RPMI7951 (cell line): Measurements from ENCODE around the gene SMURF2. TPM values are rescaled to one million over a fixed set of nuclear protein-coding genes. Genes with fewer than 3 reads are reported as not detected.
A peak's percentile ranks its signal among the peaks of the same experiment; 100 is the strongest.

Source experiments
- DNase-seq: peaks from one replicate; pipeline ENCODE4 v3.0.0-alpha.2; 2012; ENCODE audit warnings: low read depth
- total RNA-seq: library from RNA; depleted of rRNA; stranded (reverse); fragments of >200 nt; shearing (Covaris generic); gene quantifications from 2 replicates; pipeline ENCODE4 v1.2.3, GENCODE V29; 2014

Gene SMURF2
- total RNA-seq, 1 experiment from 2014 or later = 52.1 TPM

GRCh38 chr17:64538508-64539130 lies 123.5 kb downstream of the SMURF2 start:
- no peak for DNase-seq

- DNase-seq = no peak
These were observed 124.6 kb downstream of the SMURF2 start for GRCh38 chr17:64537488-64537887.

GRCh38 chr17:64536913-64537312 lies 125.2 kb downstream of the SMURF2 start:
- no peak for DNase-seq

- no peak for DNase-seq
These were observed 126.8 kb downstream of the SMURF2 start for GRCh38 chr17:64535357-64535756.

GRCh38 chr17:64534187-64534586 lies 127.9 kb downstream of the SMURF2 start:
- peak; percentile 7 for DNase-seq

- DNase-seq = no peak
These were observed 128.3 kb downstream of the SMURF2 start for GRCh38 chr17:64533784-64534183.

GRCh38 chr17:64532409-64532808 lies 129.7 kb downstream of the SMURF2 start:
- DNase-seq = no peak

GRCh38 chr17:64531955-64532371 lies 130.1 kb downstream of the SMURF2 start:
- no peak for DNase-seq

- DNase-seq = no peak
These were observed 132.9 kb downstream of the SMURF2 start for GRCh38 chr17:64529221-64529620.

GRCh38 chr17:64527914-64528313 lies 134.2 kb downstream of the SMURF2 start:
- no peak for DNase-seq

GRCh38 chr17:64520359-64520758 lies 141.7 kb downstream of the SMURF2 start:
- DNase-seq = no peak

GRCh38 chr17:64519601-64520000 lies 142.5 kb downstream of the SMURF2 start:
- no peak for DNase-seq

- no peak for DNase-seq
These were observed 146.3 kb downstream of the SMURF2 start for GRCh38 chr17:64515829-64516228.

- DNase-seq = no peak
These were observed 146.7 kb downstream of the SMURF2 start for GRCh38 chr17:64515419-64515818.

- DNase-seq = no peak
These were observed 152.9 kb downstream of the SMURF2 start for GRCh38 chr17:64509179-64509578.

GRCh38 chr17:64508683-64509082 lies 153.4 kb downstream of the SMURF2 start:
- DNase-seq = no peak

- DNase-seq = peak; percentile 71
These were observed 154.7 kb downstream of the SMURF2 start for GRCh38 chr17:64507413-64507782.

GRCh38 chr17:64506576-64507412 lies 155.3 kb downstream of the SMURF2 start, which contains the start of gene CEP95:
Gene CEP95 (plus strand): TSS chr17:64506977. CDS start chr17:64507098, 121 bp downstream.
- peak; percentile 96 for DNase-seq

GRCh38 chr17:64506201-64506575 lies 155.9 kb downstream of the SMURF2 start, which contains the start of gene DDX5:
Gene DDX5 (minus strand): TSS chr17:64506289. CDS start chr17:64506119, 170 bp downstream.
- peak; percentile 93 for DNase-seq

- peak; percentile 85 for DNase-seq
These were observed 156.5 kb downstream of the SMURF2 start for GRCh38 chr17:64505340-64506200.

GRCh38 chr17:64504769-64505339 lies 157.3 kb downstream of the SMURF2 start:
- no peak for DNase-seq
